ENCODE measurements around the gene SASH1.

GRCh38 chr6:148460876-148461646 lies 118.4 kb downstream of the SASH1 start:
- TF ChIP-seq ZNF217 (CRISPR knock-in tag; IDR thresholded peaks at IDR 0.05) (no peak), MYC (IDR thresholded peaks at IDR 0.05; ENCODE audit: low read depth, low read length) (no peak), MYC (CRISPR knock-in tag; IDR thresholded peaks at IDR 0.05; ENCODE audit: borderline replicate concordance, low read depth) (no peak), ZNF146 (CRISPR knock-in tag; IDR thresholded peaks at IDR 0.05; ENCODE audit: unreplicated experiment) (no peak), CEBPB (tag; IDR thresholded peaks at IDR 0.05) (no peak)
